NCI-H446 treated with DMSO at 0.1 percent for 48 hours (cell line): Measurements from ENCODE around the gene SHC2.
"Not testable (repeated sequence)": the region's sequence is repeated elsewhere in the genome, so short reads cannot be mapped to it uniquely, and the experiment has no call there.

ENCODE experiments used
- DNase-seq: peaks from one replicate; lab custom pipeline; 2025; lab: John Stamatoyannopoulos, UW

SHC2 gene

DNA sequence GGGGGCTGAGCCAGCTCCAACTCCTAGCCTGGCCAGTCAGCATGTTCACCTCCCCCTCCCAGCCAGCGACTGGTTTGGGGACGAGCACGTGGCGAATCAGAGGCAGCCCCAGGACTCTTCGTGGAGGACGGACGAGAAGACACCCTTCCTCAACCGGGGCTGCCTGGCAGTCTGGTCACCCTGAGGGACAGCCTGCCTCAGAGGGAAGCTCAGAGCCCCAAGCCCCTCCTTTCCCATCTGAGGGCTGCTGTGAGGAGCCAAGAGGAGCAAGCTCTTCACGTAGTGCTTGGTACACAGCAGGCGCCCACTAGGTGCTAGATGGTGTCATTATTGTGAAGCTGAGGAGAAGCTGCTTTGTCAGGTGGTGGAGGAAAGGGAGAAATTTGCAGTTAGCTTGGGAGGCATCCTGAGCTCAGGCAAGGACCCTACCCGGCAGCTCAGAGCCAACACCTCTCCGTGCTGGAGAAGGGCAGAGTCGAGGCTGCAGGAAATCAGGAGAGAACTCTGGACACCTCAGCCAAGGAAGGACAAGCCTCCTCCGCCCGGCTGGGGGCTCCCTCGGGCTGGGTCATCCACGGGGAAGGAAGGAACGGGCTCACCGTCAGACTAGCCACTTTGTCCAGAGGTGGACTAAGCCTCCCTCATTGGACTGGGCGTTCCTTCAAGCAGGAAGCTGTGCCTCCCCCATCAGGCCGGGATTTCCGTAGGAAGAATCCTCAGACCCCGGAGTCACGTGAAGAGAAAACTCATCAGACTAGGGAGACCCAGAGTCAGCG, 37.0 kb downstream of the SHC2 start:
- no peak for DNase-seq

DNA sequence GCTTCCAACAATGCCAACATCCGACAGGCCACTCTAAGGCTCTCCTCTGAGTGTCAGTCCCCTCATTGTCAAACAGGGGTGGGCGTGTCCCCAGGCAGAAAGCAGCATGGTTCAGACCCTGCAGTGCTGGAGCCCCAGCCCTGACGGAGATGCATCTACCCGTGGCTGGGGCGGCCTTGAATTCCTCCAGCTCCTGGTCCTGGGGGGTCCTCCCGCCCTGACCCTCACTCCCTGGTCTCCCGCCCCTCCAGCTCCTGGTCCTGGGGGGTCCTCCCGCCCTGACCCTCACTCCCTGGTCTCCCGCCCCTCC, 38.0 kb downstream of the SHC2 start:
- DNase-seq = not testable (repeated sequence)

DNA sequence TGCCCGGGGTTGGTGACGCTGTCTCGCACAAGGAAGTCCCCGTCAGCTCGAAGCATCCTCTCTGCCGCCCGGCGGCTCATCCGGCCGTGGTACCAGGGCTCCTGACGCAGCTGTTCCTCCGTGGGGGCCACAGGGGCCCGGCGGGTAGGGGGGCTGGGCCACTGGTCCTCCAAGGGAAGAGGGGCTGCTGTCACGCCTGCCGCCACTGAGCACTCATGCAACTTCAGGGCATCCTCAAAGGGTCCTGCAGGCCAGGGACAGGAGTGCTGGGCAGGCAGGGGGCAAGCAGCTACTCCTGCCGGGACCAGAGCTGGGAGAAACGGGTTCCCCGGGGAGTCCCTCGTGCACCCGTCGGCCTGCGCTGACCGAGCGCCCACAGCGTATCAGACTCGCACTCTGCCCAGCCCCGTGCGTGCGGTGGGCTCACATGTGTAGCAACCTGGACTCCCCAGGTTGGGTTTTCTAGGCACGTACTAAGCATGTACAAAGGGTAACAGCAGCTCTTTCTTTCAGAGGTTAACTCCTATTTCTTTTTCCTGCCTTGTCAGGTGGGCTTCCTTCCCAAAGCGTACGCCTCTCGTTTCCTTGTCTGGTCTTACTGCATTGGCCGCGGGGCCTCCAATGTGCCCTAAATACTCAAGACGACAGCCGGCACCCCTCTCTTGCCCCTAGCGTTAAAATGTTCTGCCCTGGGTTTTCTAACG, 38.5 kb downstream of the SHC2 start:
- no peak for DNase-seq

GRCh38 chr19:419721-420515, 40.9 kb downstream of the SHC2 start:
- DNase-seq = no peak

- no peak for DNase-seq
These were observed 41.8 kb downstream of the SHC2 start for GRCh38 chr19:418761-419671.

GRCh38 chr19:416416-416815, 44.4 kb downstream of the SHC2 start:
- no peak for DNase-seq

DNA sequence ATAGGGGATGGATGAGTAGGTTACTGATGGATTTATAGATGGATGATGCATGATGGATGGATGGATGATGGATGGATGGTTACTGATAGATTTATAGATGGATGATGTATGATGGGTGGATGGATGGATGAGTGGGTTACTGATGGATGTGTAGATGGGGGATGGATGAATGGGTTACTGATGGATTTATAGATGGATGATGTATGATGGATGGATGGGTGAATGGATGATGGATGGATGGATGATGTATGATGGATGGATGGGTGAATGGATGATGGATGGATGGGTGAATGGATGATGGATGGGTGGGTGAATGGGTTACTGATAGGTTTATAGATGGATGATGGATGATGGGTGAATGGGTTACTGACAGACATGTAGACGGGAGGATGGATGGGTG, 45.5 kb downstream of the SHC2 start:
- no peak for DNase-seq

- no peak for DNase-seq
These were observed 46.9 kb downstream of the SHC2 start for GRCh38 chr19:413756-414420.

- DNase-seq = no peak
These were observed 48.2 kb downstream of the SHC2 start for GRCh38 chr19:412356-413355.

GRCh38 chr19:411723-412355, 49.0 kb downstream of the SHC2 start:
- no peak for DNase-seq

DNA sequence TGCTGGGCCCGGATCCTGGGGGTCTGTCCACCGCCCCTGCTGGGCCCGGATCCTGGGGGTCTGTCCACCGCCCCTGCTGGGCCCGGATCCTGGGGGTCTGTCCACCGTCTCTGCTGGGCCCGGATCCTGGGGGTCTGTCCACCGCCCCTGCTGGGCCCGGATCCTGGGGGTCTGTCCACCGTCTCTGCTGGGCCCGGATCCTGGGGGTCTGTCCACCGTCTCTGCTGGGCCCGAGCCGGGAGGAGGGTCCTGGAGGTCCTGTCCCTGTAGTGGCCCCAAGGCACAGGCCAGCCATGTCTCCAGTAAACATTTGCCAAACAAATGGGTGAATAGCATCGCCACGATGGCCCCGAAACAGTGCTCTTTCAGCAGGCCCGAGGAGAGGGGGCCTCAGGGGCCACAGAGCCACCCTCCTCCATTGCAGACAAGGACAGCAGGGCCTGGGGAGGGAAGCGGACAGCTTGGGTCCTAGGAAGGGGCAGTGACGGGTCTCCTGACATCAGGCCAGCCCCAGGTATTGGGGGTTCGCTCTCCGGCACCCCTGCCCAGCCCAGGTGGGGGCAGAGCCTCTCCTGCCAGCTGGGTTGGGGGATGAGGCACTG, 49.6 kb downstream of the SHC2 start:
- DNase-seq = not testable (repeated sequence)

- DNase-seq = no peak
These were observed 50.5 kb downstream of the SHC2 start for GRCh38 chr19:410243-410781.

GRCh38 chr19:409516-410242, 51.2 kb downstream of the SHC2 start:
- DNase-seq = no peak

DNA sequence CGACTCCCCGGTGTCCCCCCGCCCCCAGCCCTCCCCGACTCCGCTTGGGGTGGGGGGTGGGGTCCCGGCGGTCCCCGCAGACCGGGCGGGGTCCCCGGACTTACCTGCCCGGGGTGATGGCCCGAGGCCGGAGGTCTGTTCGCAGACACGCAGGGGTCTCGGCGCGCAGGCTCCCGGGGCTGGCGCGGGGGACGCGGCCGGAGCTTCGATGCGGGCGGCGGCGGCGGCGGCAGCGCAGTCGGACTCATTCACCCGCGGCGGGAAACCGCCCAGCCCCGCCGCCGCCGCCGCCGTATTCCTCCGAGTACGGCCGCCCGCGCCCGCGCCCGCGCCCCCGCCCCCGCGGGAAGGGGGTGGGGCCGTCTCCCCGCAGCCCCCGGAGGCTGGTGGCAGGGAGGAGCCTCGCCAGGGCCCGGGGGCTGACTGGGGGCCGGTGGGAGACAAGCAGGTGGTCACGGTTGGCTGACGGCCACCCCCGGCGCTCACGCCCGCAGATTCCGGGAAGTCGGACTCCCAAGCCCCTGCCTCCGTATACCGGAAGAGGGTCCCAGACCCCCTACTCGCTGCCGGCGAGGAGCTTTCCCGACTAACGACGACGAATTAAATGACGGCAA, 51.8 kb downstream of the SHC2 start, which contains the start of gene C2CD4C:
C2CD4C (minus strand) TSS at position 246 of the 614 bp plus-strand sequence. CDS start 786 bp downstream, outside the sequence.
- no peak for DNase-seq

DNA sequence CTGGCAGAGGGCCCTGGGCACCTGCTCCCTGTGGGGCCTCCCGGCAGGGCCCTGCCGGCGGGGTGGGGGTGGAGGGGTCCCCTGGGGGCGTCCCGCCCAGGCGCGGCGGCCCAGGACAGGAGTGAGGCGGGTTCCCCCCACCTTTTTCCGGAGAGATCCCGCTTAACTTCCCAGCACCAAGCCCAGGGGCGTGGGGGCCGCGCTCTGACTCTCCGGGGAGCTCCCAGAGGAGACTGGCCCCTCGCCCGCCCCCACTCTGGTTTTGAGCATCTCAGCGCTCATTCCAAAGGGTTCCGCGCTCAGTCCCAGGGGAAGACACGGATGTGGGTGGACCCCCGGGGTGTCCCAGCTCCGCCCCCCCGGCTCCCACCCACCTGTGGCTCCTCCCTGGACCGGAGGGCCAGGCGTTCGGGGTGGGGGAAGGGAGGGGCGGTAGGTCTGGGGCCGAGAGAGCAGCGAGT, 52.4 kb downstream of the SHC2 start:
- no peak for DNase-seq

DNA sequence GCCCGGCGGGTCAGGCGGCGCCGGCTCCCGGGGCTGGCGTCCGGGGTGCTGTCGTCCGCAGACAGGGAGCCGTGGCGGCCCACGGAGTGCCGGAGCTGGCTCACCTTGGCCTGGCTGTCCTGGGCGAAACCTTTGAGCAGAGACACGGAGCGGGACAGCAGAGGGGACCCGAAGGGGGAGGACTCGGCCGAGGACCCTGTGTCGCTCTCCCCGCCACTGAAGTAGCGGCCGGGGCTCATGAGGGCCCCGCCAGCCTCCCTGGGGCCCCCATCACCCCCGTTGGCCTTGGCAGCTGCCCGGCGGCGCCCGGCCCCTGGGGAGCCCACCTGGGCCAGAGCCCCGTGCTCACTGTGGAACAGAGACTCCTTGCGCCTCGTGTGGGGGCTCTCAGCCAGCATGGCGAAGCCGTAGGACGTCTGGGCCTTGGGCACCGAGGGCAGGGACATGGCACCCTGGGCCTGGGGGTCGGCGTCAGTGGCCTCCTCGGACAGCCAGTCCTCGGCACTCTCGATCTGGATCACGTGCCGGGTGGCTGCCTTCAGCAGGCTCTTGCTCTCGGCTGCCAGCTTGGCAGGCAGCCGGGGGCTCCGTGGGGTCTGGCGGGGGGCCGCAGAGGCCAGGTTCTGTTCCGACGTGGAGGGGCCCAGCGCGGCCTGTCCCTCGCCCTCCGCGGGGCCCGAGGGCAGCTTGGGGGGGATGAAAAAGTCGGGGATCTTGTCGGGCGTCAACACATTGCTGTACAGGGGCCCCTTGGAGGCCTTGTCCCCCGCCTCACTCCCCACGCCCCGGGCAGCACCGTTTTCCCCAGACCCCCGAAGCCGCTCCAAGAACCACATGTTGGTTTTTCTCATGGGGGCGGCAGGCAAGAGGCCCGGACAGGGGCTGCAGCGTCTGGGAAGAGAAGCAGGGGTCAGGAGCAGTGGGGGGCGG, 53.1 kb downstream of the SHC2 start:
- no peak for DNase-seq
